GM19468 (cell line): ENCODE data around the gene CCDC149.

Source experiments
- ATAC-seq: cut with Tn5 transposase; IDR thresholded peaks from one replicate; pipeline ENCODE4 v1.9.1; 2021; ENCODE audit warnings: mild to moderate bottlenecking, moderate library complexity, moderate number of reproducible peaks; ENCODE audit not compliant: unreplicated experiment; ENCODE audit errors: extremely low read depth

CCDC149 gene

DNA sequence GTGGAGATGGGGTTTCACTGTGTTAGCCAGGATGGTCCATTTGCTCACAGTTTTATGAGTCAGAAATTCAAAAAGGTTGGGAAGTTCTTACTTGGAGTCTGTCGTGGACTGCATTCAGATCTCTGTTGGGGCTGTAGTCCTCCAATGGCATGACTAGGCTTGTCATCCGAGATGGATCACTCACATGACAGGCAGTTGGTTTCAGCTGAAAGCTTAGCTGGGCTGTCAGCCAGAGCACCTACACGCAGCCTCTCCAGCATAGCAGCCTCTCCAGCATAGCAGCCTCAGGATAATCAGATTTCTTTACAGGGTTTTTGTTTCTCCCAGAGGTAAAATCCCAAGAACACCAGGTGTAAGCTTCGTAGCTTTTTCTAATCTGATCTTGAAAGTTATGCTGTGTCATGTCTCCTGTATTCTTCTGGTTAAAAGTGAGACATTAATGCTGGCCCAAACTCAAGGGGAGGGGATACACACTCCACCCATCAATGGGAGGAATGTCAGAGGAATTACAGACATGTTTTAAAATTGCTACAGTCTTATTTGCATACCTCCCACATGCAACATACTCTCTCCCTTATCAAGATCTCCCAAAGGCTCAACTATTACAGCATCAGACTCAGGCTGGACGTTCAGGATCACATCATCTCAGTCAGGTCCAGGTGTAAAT lies 149.1 kb downstream of the CCDC149 start:
- no peak for ATAC-seq
